Measurements from ENCODE around the gene RPS6KA1.

DNA sequence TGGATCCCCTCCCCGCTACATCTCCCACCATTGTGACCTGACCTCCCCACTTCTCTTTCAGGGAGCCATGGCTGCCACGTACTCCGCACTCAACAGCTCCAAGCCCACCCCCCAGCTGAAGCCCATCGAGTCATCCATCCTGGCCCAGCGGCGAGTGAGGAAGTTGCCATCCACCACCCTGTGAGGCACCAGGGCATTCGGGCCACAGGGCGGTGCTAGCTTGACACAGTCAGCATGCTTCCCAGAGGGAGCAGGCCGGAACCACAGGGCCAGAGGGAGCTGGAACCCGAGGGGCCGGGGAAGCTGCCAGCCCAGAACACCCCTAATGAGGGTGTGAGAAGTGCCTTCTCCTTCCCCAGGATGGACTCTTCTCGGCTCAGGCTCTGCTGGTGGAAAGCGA lies 44.5 kb downstream of the RPS6KA1 start:
- no peak for TF ChIP-seq POLR2AphosphoS5 (IDR thresholded peaks at IDR 0.05; ENCODE audit: low read depth, low read length)
- TF ChIP-seq, protein P1, sequence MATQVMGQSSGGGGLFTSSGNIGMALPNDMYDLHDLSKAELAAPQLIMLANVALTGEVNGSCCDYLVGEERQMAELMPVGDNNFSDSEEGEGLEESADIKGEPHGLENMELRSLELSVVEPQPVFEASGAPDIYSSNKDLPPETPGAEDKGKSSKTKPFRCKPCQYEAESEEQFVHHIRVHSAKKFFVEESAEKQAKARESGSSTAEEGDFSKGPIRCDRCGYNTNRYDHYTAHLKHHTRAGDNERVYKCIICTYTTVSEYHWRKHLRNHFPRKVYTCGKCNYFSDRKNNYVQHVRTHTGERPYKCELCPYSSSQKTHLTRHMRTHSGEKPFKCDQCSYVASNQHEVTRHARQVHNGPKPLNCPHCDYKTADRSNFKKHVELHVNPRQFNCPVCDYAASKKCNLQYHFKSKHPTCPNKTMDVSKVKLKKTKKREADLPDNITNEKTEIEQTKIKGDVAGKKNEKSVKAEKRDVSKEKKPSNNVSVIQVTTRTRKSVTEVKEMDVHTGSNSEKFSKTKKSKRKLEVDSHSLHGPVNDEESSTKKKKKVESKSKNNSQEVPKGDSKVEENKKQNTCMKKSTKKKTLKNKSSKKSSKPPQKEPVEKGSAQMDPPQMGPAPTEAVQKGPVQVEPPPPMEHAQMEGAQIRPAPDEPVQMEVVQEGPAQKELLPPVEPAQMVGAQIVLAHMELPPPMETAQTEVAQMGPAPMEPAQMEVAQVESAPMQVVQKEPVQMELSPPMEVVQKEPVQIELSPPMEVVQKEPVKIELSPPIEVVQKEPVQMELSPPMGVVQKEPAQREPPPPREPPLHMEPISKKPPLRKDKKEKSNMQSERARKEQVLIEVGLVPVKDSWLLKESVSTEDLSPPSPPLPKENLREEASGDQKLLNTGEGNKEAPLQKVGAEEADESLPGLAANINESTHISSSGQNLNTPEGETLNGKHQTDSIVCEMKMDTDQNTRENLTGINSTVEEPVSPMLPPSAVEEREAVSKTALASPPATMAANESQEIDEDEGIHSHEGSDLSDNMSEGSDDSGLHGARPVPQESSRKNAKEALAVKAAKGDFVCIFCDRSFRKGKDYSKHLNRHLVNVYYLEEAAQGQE (IDR thresholded peaks at IDR 0.05; ENCODE audit: insufficient read depth in 1 of 2, low read depth in 2 of 2, low read length in 2 of 2) = no peak
